ENCODE measurements around the gene PTPRM.

GRCh38 chr18:8019600-8019999, 452.5 kb downstream of the PTPRM start:
- TF ChIP-seq CTCF (IDR thresholded peaks at IDR 0.05): no peak
- TF ChIP-seq POLR2AphosphoS5 (IDR thresholded peaks at IDR 0.05; ENCODE audit: low read depth, low read length): no peak
- TF ChIP-seq REST (IDR thresholded peaks at IDR 0.05; ENCODE audit: insufficient read depth in 1 of 2, low read depth in 2 of 2, low read length in 1 of 2): no peak
- no peak for TF ChIP-seq SIN3A (IDR thresholded peaks at IDR 0.05; ENCODE audit: borderline replicate concordance, insufficient read depth, low read depth, low read length)

Measured in Panc1 (cell line).